Calu3 (cell line): ENCODE results near the gene CACNA1D. TPM values are rescaled to one million over a fixed set of nuclear protein-coding genes. Genes with fewer than 3 reads are reported as not detected.

ENCODE experiments used
- BruUV-seq: library from RNA; stranded (reverse); fragments of 400-500 nt; replicated peaks from 2 replicates; lab custom pipeline; 2021; lab: Mats Ljungman, UMichigan
- CTCF ChIA-PET: fragments of 300-600 bp; sonication (Branson Sonifier 250); formaldehyde crosslinking; loops from one replicate; lab custom pipeline; 2022; ENCODE audit warnings: antibody characterized with exemption; lab: Charles Lee
- DNase-seq: peaks from one replicate; pipeline ENCODE4 v3.0.0; 2022
- H3K27ac Mint-ChIP-seq: one replicate; pipeline ENCODE4 v1.8.0; 2022; ENCODE audit warnings: mixed read lengths; ENCODE audit not compliant: unreplicated experiment
- H3K27me3 Mint-ChIP-seq: one replicate; pipeline ENCODE4 v1.8.0; 2022; ENCODE audit warnings: mixed read lengths; ENCODE audit not compliant: unreplicated experiment
- H3K36me3 Mint-ChIP-seq: one replicate; pipeline ENCODE4 v1.8.0; 2022; ENCODE audit warnings: mild to moderate bottlenecking, moderate library complexity, mixed read lengths; ENCODE audit not compliant: insufficient read depth, unreplicated experiment
- H3K4me1 Mint-ChIP-seq: one replicate; pipeline ENCODE4 v1.8.0; 2022; ENCODE audit warnings: mild to moderate bottlenecking, low read depth, mixed read lengths; ENCODE audit not compliant: unreplicated experiment
- H3K4me3 Mint-ChIP-seq: one replicate; pipeline ENCODE4 v1.8.0; 2022; ENCODE audit warnings: mild to moderate bottlenecking, low read depth, moderate library complexity, mixed read lengths; ENCODE audit not compliant: unreplicated experiment
- H3K9me3 Mint-ChIP-seq: one replicate; pipeline ENCODE4 v1.8.0; 2022; ENCODE audit warnings: low read depth, mixed read lengths; ENCODE audit not compliant: unreplicated experiment
- intact Hi-C: fragments of 100-400 bp; cut with micrococcal nuclease; formaldehyde crosslinking; loops from one replicate; pipeline ENCODE4 v1.10.0; 2022; ENCODE audit not compliant: unreplicated experiment
- total RNA-seq: library from RNA; stranded (reverse); gene quantifications from 2 replicates; pipeline ENCODE4 v1.2.3, GENCODE V29; 2022
- TF ChIP-seq, protein P1 (sequence below): fragments of 200-600 bp; IDR thresholded peaks from one replicate; pipeline ENCODE4 v1.8.0; 2022; ENCODE audit warnings: antibody characterized with exemption; ENCODE audit not compliant: unreplicated experiment

Gene CACNA1D
- total RNA-seq, 1 experiment from 2014 or later: 48.3 TPM

GRCh38 chr3:53863145-53863544 lies 368.7 kb downstream of the CACNA1D start:
- TF ChIP-seq, protein P1, sequence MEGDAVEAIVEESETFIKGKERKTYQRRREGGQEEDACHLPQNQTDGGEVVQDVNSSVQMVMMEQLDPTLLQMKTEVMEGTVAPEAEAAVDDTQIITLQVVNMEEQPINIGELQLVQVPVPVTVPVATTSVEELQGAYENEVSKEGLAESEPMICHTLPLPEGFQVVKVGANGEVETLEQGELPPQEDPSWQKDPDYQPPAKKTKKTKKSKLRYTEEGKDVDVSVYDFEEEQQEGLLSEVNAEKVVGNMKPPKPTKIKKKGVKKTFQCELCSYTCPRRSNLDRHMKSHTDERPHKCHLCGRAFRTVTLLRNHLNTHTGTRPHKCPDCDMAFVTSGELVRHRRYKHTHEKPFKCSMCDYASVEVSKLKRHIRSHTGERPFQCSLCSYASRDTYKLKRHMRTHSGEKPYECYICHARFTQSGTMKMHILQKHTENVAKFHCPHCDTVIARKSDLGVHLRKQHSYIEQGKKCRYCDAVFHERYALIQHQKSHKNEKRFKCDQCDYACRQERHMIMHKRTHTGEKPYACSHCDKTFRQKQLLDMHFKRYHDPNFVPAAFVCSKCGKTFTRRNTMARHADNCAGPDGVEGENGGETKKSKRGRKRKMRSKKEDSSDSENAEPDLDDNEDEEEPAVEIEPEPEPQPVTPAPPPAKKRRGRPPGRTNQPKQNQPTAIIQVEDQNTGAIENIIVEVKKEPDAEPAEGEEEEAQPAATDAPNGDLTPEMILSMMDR: no peak
- no peak overlapping the region for H3K27ac Mint-ChIP-seq
- no peaks in the 10 kb centered on the region for H3K27me3 Mint-ChIP-seq
- no TSS peak for BruUV-seq
- no peak for DNase-seq
- H3K4me3 Mint-ChIP-seq: no peak overlapping the region
- H3K36me3 Mint-ChIP-seq: peaks cover 16% of the 10 kb centered on the region
- H3K9me3 Mint-ChIP-seq: no peaks in the 10 kb centered on the region
- CTCF ChIA-PET: no interaction called here
- no peaks in the 10 kb centered on the region for H3K4me1 Mint-ChIP-seq
- intact Hi-C loops: no loop called here

Other genes with a start within 250 kb of the CACNA1D start
- gene TKT, start 238.6 kb upstream of the CACNA1D start, total RNA-seq: 391 and 446 TPM in 2 replicates
- gene DCP1A, start 147.1 kb upstream of the CACNA1D start, total RNA-seq: 27.4 and 27.8 TPM in 2 replicates